Gastroesophageal sphincter (tissue), 3 donors: Measurements from ENCODE around the gene DTNBP1.

ENCODE experiments used
- CTCF ChIP-seq, 4 experiments: fragments of 200-600 bp in 2 of 4; fragments of 450-650 bp in 2 of 4; sonication (generic) in 1 of 4; IDR thresholded peaks; one replicate each; pipeline ENCODE4 v1.5.1; 2017 to 2019; ENCODE audit warnings: antibody characterized with exemption in 4 of 4, mild to moderate bottlenecking in 2 of 4, moderate library complexity in 2 of 4
- POLR2A ChIP-seq, 2 donors: fragments of 450-650 bp; IDR thresholded peaks; one replicate each; pipeline ENCODE4 v1.6.1; 2017; ENCODE audit warnings: antibody characterized with exemption in 2 of 2, mild to moderate bottlenecking in 2 of 2, moderate library complexity in 1 of 2

DNA sequence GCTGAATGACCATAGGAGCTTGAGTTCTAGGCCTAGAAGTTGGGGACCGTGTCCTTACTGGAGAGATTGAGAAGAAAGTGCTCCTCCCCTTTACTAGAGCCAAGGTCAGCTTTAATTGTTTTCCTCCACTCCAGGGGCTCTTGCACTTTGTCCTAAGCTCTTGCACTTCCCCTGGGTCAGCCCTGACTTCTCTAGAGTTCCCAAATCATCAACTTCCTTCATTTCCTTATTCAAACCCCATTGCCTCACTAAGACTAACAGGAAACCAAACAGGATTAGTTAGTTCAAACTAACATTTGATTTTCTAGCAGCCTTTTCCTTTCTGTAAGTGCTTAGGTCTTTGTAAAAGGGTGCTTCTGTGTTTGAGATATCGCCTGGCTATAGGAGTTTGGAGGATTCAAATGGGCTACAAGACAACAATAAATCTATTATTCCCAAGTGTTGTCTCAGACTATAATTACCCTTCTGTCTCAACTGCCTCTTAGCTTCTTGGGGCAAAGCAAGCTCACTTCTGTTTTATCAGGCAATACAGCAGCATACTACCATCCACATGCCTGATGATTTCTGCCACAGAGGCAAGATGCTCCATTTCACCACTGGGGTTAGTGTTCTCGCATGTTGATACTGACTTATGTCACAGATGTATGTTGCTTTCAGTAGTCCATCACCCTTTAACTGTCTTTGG is 12.8 kb upstream of the DTNBP1 start:
- no peak for TF ChIP-seq CTCF (IDR thresholded peaks at IDR 0.05)
- TF ChIP-seq POLR2A (IDR thresholded peaks at IDR 0.05), result no peak
